Calu3 (cell line): ENCODE data around the gene GPR84. TPM values are rescaled to one million over a fixed set of nuclear protein-coding genes. Genes with fewer than 3 reads are reported as not detected.

ENCODE experiments used
- BruUV-seq: library from RNA; stranded (reverse); fragments of 400-500 nt; replicated peaks from 2 replicates; lab custom pipeline; 2021; lab: Mats Ljungman, UMichigan
- CTCF ChIA-PET: fragments of 300-600 bp; sonication (Branson Sonifier 250); formaldehyde crosslinking; loops from one replicate; lab custom pipeline; 2022; ENCODE audit warnings: antibody characterized with exemption; lab: Charles Lee
- DNase-seq: peaks from one replicate; pipeline ENCODE4 v3.0.0; 2022
- H3K27ac Mint-ChIP-seq: one replicate; pipeline ENCODE4 v1.8.0; 2022; ENCODE audit warnings: mixed read lengths; ENCODE audit not compliant: unreplicated experiment
- H3K27me3 Mint-ChIP-seq: one replicate; pipeline ENCODE4 v1.8.0; 2022; ENCODE audit warnings: mixed read lengths; ENCODE audit not compliant: unreplicated experiment
- H3K36me3 Mint-ChIP-seq: one replicate; pipeline ENCODE4 v1.8.0; 2022; ENCODE audit warnings: mild to moderate bottlenecking, moderate library complexity, mixed read lengths; ENCODE audit not compliant: insufficient read depth, unreplicated experiment
- H3K4me1 Mint-ChIP-seq: one replicate; pipeline ENCODE4 v1.8.0; 2022; ENCODE audit warnings: mild to moderate bottlenecking, low read depth, mixed read lengths; ENCODE audit not compliant: unreplicated experiment
- H3K4me3 Mint-ChIP-seq: one replicate; pipeline ENCODE4 v1.8.0; 2022; ENCODE audit warnings: mild to moderate bottlenecking, low read depth, moderate library complexity, mixed read lengths; ENCODE audit not compliant: unreplicated experiment
- H3K9me3 Mint-ChIP-seq: one replicate; pipeline ENCODE4 v1.8.0; 2022; ENCODE audit warnings: low read depth, mixed read lengths; ENCODE audit not compliant: unreplicated experiment
- CTCF ChIP-seq: fragments of 200-600 bp; IDR thresholded peaks from one replicate; pipeline ENCODE4 v1.8.0; 2022; ENCODE audit warnings: antibody characterized with exemption; ENCODE audit not compliant: unreplicated experiment
- intact Hi-C: fragments of 100-400 bp; cut with micrococcal nuclease; formaldehyde crosslinking; loops from one replicate; pipeline ENCODE4 v1.10.0; 2022; ENCODE audit not compliant: unreplicated experiment
- total RNA-seq: library from RNA; stranded (reverse); gene quantifications from 2 replicates; pipeline ENCODE4 v1.2.3, GENCODE V29; 2022

Gene GPR84
- total RNA-seq, 1 experiment from 2014 or later, result not detected

GRCh38 chr12:54411391-54412241 is 47.3 kb upstream of the GPR84 start:
- peaks cover 12% of the 10 kb centered on the region for H3K4me1 Mint-ChIP-seq
- DNase-seq, result no peak
- H3K27me3 Mint-ChIP-seq, result peaks cover 7% of the 10 kb centered on the region
- no TSS peak for BruUV-seq
- no peaks in the 10 kb centered on the region for H3K36me3 Mint-ChIP-seq
- no peak overlapping the region for H3K27ac Mint-ChIP-seq
- CTCF ChIA-PET, result interaction anchor here (1.5 kb wide), 1 partner anchor 12 kb away, joined by 8 read pairs; no protein-coding TSS in a partner anchor
- no peak overlapping the region for H3K4me3 Mint-ChIP-seq
- H3K9me3 Mint-ChIP-seq, result no peaks in the 10 kb centered on the region
- TF ChIP-seq CTCF, result no peak
- intact Hi-C loops, result no loop called here

- no peaks in the 10 kb centered on the region for H3K4me1 Mint-ChIP-seq
- no peaks in the 10 kb centered on the region for H3K9me3 Mint-ChIP-seq
- DNase-seq, result no peak
- H3K36me3 Mint-ChIP-seq, result no peaks in the 10 kb centered on the region
- H3K4me3 Mint-ChIP-seq, result no peak overlapping the region
- intact Hi-C loops, result no loop called here
- BruUV-seq, result no TSS peak
- TF ChIP-seq CTCF, result no peak
- H3K27ac Mint-ChIP-seq, result no peak overlapping the region
- H3K27me3 Mint-ChIP-seq, result peaks cover 18% of the 10 kb centered on the region
- CTCF ChIA-PET, result interaction anchor here (0.7 kb wide), 1 partner anchor 10 kb away, joined by 3 read pairs; no protein-coding TSS in a partner anchor
These were observed 45.0 kb upstream of the GPR84 start for GRCh38 chr12:54409267-54409666.

GRCh38 chr12:54407183-54407905 is 43.1 kb upstream of the GPR84 start:
- no peak for TF ChIP-seq CTCF
- Mint-ChIP-seq H3K9me3 (no peaks in the 10 kb centered on the region), H3K27me3 (peaks cover 18% of the 10 kb centered on the region), H3K36me3 (no peaks in the 10 kb centered on the region), H3K27ac (no peak overlapping the region), H3K4me3 (no peak overlapping the region), H3K4me1 (no peaks in the 10 kb centered on the region)
- CTCF ChIA-PET, result interaction anchor here (1.2 kb wide), 1 partner anchor 8 kb away, joined by 7 read pairs; no protein-coding TSS in a partner anchor
- DNase-seq, result no peak
- no TSS peak for BruUV-seq
- intact Hi-C loops, result no loop called here

- no peak overlapping the region for H3K27ac Mint-ChIP-seq
- CTCF ChIA-PET, result no interaction called here
These were observed 41.3 kb upstream of the GPR84 start for GRCh38 chr12:54405573-54405972.

More at GRCh38 chr12:54405573-54405972, 41.3 kb upstream of the GPR84 start:
- Mint-ChIP-seq H3K36me3 (no peaks in the 10 kb centered on the region), H3K9me3 (no peaks in the 10 kb centered on the region), H3K4me1 (no peaks in the 10 kb centered on the region), H3K4me3 (no peak overlapping the region), H3K27me3 (peaks cover 18% of the 10 kb centered on the region)
- intact Hi-C loops, result no loop called here
- DNase-seq, result no peak
- TF ChIP-seq CTCF, result no peak
- no TSS peak for BruUV-seq
